ENCODE data around the gene ADO.
A peak's percentile ranks its signal among the peaks of the same experiment; 100 is the strongest.
"Not testable (repeated sequence)": the region's sequence is repeated elsewhere in the genome, so short reads cannot be mapped to it uniquely, and the experiment has no call there.

Gene ADO

DNA sequence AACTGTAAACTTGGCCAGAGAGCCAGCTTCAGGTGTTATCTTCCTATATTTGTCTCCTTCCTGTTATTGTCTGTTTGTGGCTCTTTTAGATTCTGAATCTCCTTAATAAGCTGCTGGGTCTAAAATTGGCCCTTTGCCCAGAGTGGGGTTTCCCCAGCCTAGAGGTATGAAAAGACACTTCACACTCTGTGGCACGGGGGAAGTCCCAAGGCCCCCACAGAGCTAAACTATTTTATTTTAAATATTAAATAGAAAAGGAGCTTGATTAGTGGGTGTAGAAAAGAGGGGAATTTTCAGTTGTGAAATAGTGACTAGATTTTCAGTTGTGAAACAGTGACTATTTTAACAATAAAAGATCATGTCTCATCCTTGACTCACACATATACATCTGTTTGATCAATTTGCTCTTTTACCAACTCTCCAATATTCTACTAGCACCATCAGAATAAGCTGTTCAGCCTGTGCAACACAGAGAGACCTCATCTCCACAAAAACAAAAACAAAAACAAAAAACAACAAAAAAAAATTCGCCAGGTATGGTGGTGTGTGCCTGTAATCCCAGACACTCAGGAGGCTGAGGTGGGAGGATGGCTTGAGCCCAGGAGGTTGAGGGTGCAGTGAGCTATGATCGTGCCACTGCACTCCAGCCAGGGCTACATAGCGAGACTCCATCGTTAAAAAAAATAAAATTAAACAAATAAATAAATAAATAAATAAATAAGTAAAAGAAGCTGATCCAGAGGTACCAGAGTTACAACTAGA lies 24.9 kb upstream of the ADO start:
- H3K27ac Mint-ChIP-seq, result peak overlapping the region; percentile 91
- peak overlapping the region; percentile 55 for H3K4me3 Mint-ChIP-seq
- peaks cover 5% of the 10 kb centered on the region for H3K9me3 Mint-ChIP-seq
- peaks cover 5% of the 10 kb centered on the region for H3K36me3 Mint-ChIP-seq (ENCODE audit: low read depth)
- H3K4me1 Mint-ChIP-seq (ENCODE audit: low read depth), result peaks cover 46% of the 10 kb centered on the region
- no peaks in the 10 kb centered on the region for H3K27me3 Mint-ChIP-seq

DNA sequence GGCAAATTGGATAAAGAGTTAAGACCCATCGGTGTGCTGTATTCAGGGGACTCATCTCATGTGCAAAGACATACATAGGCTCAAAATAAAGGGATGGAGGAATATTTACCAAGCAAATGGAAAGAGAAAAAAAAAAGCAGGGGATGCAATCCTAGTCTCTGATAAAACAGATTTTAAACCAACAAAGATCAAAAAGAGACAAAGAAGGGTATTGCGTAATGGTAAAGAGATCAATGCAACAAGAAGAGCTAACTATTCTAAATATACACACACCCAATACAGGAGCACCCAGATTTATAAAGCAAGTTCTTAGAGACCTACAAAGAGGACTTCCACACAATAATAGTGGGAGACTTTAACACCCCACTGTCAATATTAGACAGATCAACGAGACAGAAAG lies 20.0 kb upstream of the ADO start:
- peaks cover 13% of the 10 kb centered on the region for H3K9me3 Mint-ChIP-seq
- peaks cover 13% of the 10 kb centered on the region for H3K36me3 Mint-ChIP-seq (ENCODE audit: low read depth)
- H3K27ac Mint-ChIP-seq, H3K27me3 Mint-ChIP-seq, H3K4me3 Mint-ChIP-seq: not testable (repeated sequence)
- peaks cover 13% of the 10 kb centered on the region for H3K4me1 Mint-ChIP-seq (ENCODE audit: low read depth)

DNA sequence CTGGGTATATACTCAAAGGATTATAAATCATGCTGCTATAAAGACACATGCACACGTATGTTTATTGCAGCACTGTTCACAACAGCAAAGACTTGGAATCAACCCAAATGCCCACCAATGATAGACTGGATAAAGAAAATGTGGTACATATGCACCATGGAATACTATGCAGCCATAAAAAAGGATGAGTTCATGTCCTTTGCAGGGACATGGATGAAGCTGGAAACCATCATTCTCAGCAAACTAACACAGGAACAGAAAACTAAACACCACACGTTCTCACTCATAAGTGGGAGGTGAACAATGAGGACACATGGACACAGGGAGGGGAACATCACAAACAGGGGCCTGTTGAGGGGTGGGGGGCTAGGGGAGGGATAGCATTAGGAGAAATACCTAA lies 16.2 kb upstream of the ADO start:
- Mint-ChIP-seq H3K36me3 (ENCODE audit: low read depth) (peaks cover 13% of the 10 kb centered on the region), H3K9me3 (peaks cover 13% of the 10 kb centered on the region), H3K27me3 (peaks cover 11% of the 10 kb centered on the region)
- H3K4me3 Mint-ChIP-seq; H3K4me1 Mint-ChIP-seq (ENCODE audit: low read depth); H3K27ac Mint-ChIP-seq: not testable (repeated sequence)

GRCh38 chr10:62788861-62789467 lies 15.6 kb upstream of the ADO start:
- H3K4me3 Mint-ChIP-seq, result no peak overlapping the region
- peaks cover 13% of the 10 kb centered on the region for H3K9me3 Mint-ChIP-seq
- H3K4me1 Mint-ChIP-seq (ENCODE audit: low read depth), result no peaks in the 10 kb centered on the region
- H3K27me3 Mint-ChIP-seq, result peaks cover 11% of the 10 kb centered on the region
- H3K36me3 Mint-ChIP-seq (ENCODE audit: low read depth), result peaks cover 13% of the 10 kb centered on the region
- H3K27ac Mint-ChIP-seq, result no peak overlapping the region

GRCh38 chr10:62790019-62790555 lies 14.4 kb upstream of the ADO start:
- no peak overlapping the region for H3K27ac Mint-ChIP-seq
- peaks cover 4% of the 10 kb centered on the region for H3K9me3 Mint-ChIP-seq
- peaks cover 12% of the 10 kb centered on the region for H3K27me3 Mint-ChIP-seq
- H3K4me1 Mint-ChIP-seq (ENCODE audit: low read depth), result no peaks in the 10 kb centered on the region
- H3K36me3 Mint-ChIP-seq (ENCODE audit: low read depth), result peaks cover 4% of the 10 kb centered on the region
- H3K4me3 Mint-ChIP-seq, result no peak overlapping the region

DNA sequence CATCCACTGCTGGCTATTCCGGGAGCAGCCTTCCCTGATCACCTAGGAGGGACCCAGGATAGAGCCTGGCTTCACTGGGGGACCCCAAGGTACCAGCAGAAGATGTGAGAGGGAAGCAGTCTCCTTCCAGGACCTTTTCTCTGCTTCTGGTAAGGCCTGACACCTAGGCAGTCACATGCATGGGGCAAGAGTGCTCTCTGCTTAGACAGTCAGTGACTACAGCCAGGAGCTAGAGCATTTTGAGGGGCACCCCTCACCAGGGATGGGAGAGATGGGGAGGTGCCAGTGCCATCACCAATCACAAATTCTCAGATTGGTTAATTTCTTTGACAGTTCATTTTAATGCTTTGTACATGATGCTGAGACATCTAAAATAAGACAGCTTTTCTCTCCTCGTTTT lies 13.9 kb upstream of the ADO start:
- Mint-ChIP-seq H3K9me3 (no peaks in the 10 kb centered on the region), H3K4me1 (ENCODE audit: low read depth) (no peaks in the 10 kb centered on the region), H3K27me3 (peaks cover 10% of the 10 kb centered on the region), H3K27ac (no peak overlapping the region), H3K4me3 (no peak overlapping the region), H3K36me3 (ENCODE audit: low read depth) (no peaks in the 10 kb centered on the region)

DNA sequence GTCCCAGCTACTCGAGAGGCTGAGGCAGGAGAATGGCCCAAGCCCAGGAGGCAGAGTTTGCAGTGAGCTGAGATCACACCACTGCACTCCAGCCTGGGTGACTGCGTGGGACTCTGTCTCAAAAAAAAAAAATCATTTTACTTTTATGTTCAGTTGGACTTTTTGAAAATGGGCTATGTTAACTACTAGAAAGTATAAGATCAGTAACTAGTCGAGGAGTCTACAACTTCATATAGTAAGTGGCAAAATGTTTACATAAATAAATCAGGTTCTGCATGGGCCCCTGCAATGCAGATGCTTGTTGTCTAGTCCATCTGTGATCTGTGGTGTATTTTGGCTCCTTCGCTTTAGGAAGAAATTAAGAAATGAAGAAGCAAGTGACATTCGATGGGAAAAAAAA lies 12.3 kb upstream of the ADO start:
- Mint-ChIP-seq H3K27ac (no peak overlapping the region), H3K4me1 (ENCODE audit: low read depth) (no peaks in the 10 kb centered on the region), H3K4me3 (no peak overlapping the region), H3K9me3 (no peaks in the 10 kb centered on the region), H3K27me3 (peaks cover 24% of the 10 kb centered on the region), H3K36me3 (ENCODE audit: low read depth) (no peaks in the 10 kb centered on the region)

DNA sequence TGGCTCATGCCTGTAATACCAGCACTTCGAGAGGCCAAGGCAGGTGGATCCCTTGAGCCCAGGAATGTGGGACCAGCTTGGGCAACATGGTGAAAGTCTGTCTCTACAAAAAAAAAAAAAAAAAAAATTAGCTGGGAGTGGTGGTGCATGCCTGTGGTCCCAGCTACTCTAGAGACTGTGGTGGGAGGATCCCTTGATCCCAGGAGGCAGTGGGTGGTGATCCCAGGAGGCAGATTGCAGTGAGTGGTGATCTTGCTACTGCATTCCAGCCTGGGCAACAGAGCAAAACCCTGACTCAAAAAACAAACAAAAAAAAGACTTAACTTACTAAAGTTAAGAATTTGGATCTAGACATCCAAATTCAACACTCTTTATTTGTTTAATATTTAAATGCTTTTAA lies 10.2 kb upstream of the ADO start:
- H3K36me3 Mint-ChIP-seq (ENCODE audit: low read depth), result no peaks in the 10 kb centered on the region
- H3K4me1 Mint-ChIP-seq (ENCODE audit: low read depth), result no peaks in the 10 kb centered on the region
- no peak overlapping the region for H3K27ac Mint-ChIP-seq
- peaks cover 40% of the 10 kb centered on the region for H3K27me3 Mint-ChIP-seq
- no peak overlapping the region for H3K4me3 Mint-ChIP-seq
- H3K9me3 Mint-ChIP-seq, result no peaks in the 10 kb centered on the region

DNA sequence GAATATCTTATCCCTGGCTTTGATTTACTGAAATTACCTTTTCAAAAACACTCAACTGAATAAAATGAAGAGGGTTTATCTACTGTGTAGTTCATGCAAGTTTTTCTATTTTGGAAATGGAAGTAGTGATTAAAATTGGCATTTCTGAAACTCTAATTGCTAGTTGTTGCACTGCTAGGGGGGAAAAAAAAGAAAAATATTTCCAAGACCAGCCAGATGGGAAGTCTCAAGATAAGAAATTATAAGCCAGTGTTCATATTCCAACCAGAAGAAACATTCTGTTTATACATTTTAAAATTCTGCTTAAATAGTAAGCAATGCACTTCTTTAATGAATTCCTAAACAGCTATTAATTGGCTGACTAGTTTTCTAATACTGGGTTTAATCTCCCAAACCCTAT lies 9.4 kb upstream of the ADO start:
- Mint-ChIP-seq H3K27me3 (peaks cover 36% of the 10 kb centered on the region), H3K4me3 (no peak overlapping the region), H3K9me3 (no peaks in the 10 kb centered on the region), H3K36me3 (ENCODE audit: low read depth) (no peaks in the 10 kb centered on the region), H3K27ac (no peak overlapping the region), H3K4me1 (ENCODE audit: low read depth) (no peaks in the 10 kb centered on the region)

- Mint-ChIP-seq H3K9me3 (no peaks in the 10 kb centered on the region), H3K4me1 (ENCODE audit: low read depth) (no peaks in the 10 kb centered on the region), H3K27me3 (peaks cover 41% of the 10 kb centered on the region), H3K36me3 (ENCODE audit: low read depth) (no peaks in the 10 kb centered on the region), H3K4me3 (no peak overlapping the region), H3K27ac (no peak overlapping the region)
These were observed 8.8 kb upstream of the ADO start for GRCh38 chr10:62795762-62796161.

GRCh38 chr10:62796896-62797295 lies 7.6 kb upstream of the ADO start:
- Mint-ChIP-seq H3K4me1 (ENCODE audit: low read depth) (no peaks in the 10 kb centered on the region), H3K4me3 (no peak overlapping the region), H3K9me3 (no peaks in the 10 kb centered on the region), H3K27me3 (peaks cover 42% of the 10 kb centered on the region), H3K36me3 (ENCODE audit: low read depth) (no peaks in the 10 kb centered on the region), H3K27ac (no peak overlapping the region)

DNA sequence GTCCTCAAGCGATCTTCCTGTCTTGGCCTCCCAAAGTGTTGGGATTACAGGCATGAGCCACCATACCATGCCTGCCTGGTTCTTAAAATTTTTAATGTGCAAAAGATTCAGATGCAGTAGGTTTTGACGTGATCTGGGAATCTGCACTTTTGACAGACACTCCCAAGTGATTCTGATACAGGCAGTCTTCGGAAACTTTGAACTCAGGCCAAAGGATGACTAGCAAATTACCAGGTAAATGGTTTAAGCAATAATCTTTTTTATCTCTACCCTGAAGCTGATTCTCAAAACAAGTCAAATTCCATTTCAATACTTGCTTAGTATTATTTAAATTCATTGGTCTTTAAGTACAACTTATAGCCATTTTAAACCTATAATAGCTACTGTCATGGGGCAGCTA lies 2.6 kb upstream of the ADO start:
- Mint-ChIP-seq H3K27me3 (peaks cover 25% of the 10 kb centered on the region), H3K4me1 (ENCODE audit: low read depth) (peaks cover 19% of the 10 kb centered on the region), H3K4me3 (no peak overlapping the region), H3K36me3 (ENCODE audit: low read depth) (peaks cover 9% of the 10 kb centered on the region), H3K9me3 (no peaks in the 10 kb centered on the region), H3K27ac (no peak overlapping the region)

DNA sequence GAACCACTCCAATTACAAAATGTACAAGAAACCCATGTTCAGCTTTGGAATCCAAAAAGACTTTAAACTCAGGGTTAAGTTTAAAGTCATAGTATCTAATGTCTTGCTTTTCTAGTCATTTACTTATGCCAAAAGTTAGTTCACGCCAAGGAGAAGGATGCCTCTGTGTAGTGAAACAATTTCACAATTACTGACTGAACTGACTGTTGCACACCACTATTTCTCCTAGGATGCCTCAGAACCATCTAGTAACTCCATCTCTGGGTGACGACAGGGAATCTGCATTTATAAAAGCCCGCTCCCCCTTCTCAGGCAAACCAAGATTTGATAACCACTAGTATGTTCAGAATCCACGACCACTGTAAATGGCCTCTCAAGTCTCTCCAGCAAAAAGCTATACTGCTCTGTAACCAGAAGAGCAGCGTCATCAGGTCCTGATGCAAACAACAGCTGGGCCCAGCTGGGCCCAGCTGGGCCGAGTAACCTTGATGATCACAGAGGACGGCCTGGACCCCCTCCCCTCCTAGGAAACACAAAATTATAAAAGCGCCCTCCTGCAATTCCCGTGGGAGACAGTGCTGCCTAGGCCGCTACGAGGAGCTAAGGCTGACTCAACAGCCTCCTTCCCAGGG lies 680 bp upstream of the ADO start:
- Mint-ChIP-seq H3K27ac (peak overlapping the region; percentile 100), H3K4me3 (peak overlapping the region; percentile 98), H3K27me3 (peaks cover 9% of the 10 kb centered on the region), H3K4me1 (ENCODE audit: low read depth) (peaks cover 39% of the 10 kb centered on the region), H3K9me3 (no peaks in the 10 kb centered on the region), H3K36me3 (ENCODE audit: low read depth) (peaks cover 29% of the 10 kb centered on the region)

DNA sequence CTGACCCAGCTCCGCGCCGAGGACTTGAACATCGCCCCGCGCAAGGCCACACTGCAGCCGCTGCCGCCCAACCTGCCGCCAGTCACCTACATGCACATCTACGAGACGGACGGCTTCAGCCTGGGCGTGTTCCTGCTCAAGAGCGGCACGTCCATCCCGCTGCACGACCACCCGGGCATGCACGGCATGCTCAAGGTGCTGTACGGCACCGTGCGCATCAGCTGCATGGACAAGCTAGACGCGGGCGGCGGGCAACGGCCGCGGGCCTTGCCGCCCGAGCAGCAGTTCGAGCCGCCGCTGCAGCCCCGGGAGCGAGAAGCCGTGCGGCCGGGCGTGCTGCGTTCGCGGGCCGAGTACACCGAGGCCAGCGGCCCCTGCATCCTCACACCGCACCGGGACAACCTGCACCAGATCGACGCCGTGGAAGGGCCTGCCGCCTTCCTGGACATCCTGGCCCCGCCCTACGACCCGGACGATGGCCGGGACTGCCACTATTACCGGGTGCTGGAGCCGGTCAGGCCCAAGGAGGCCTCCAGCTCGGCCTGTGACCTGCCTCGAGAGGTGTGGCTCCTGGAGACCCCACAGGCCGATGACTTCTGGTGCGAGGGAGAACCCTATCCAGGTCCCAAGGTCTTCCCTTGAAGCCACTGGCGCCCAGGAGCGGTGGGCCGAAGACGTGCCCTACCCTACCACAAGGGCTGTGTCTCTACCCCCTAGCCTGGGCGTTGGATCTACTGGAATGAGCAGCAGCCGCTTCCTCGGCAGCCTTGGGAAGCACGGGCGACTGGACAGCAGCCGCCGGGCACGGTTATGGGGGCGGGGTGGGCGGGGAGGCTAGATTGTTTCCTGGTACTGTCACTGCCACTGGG lies 945 bp downstream of the ADO start:
- Mint-ChIP-seq H3K36me3 (ENCODE audit: low read depth) (peaks cover 37% of the 10 kb centered on the region), H3K27ac (peak overlapping the region; percentile 88), H3K9me3 (no peaks in the 10 kb centered on the region), H3K27me3 (peaks cover 4% of the 10 kb centered on the region), H3K4me3 (peak overlapping the region; percentile 83), H3K4me1 (ENCODE audit: low read depth) (peaks cover 53% of the 10 kb centered on the region)
